ENCODE results near the gene SHB.

DNA sequence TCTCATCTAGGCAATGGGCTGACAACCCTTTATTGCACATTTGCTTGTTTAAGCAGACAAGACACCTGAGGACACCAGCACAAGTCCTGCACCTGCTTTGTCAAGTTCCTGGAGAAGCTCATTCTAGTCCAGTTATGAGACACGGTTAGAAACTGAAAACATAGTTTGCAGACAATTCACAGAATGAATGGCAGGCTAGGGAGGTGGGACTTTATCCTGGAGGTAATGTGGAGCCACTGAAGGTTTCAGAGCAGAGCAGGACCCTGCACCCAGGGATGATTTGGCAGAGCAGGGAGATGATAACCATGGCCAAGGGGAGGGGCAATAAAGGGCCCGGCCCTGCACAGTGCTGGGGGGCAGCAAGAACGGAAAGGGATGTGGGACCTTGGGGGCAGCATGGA, 114.4 kb downstream of the SHB start:
- TF ChIP-seq, protein P1, sequence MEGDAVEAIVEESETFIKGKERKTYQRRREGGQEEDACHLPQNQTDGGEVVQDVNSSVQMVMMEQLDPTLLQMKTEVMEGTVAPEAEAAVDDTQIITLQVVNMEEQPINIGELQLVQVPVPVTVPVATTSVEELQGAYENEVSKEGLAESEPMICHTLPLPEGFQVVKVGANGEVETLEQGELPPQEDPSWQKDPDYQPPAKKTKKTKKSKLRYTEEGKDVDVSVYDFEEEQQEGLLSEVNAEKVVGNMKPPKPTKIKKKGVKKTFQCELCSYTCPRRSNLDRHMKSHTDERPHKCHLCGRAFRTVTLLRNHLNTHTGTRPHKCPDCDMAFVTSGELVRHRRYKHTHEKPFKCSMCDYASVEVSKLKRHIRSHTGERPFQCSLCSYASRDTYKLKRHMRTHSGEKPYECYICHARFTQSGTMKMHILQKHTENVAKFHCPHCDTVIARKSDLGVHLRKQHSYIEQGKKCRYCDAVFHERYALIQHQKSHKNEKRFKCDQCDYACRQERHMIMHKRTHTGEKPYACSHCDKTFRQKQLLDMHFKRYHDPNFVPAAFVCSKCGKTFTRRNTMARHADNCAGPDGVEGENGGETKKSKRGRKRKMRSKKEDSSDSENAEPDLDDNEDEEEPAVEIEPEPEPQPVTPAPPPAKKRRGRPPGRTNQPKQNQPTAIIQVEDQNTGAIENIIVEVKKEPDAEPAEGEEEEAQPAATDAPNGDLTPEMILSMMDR (IDR thresholded peaks at IDR 0.05), result no peak
- TF ChIP-seq POLR2A (IDR thresholded peaks at IDR 0.05), result no peak
